A549 (cell line): ENCODE data around the gene TUBD1. TPM values are rescaled to one million over a fixed set of nuclear protein-coding genes. Genes with fewer than 3 reads are reported as not detected.

Source experiments
- CBX2 ChIP-seq: fragments of 200-600 bp; sonication (generic); IDR thresholded peaks from 2 replicates; pipeline ENCODE4 v1.6.1; 2016; ENCODE audit warnings: low read depth, mild to moderate bottlenecking, borderline replicate concordance
- CHD4 ChIP-seq: fragments of 200-600 bp; sonication (generic); IDR thresholded peaks from 2 replicates; pipeline ENCODE4 v1.6.1; 2016; ENCODE audit warnings: antibody characterized with exemption, mild to moderate bottlenecking, borderline replicate concordance
- EHMT2 ChIP-seq: fragments of 200-600 bp; sonication (generic); IDR thresholded peaks from 2 replicates; pipeline ENCODE4 v1.6.1; 2016; ENCODE audit warnings: antibody characterized with exemption, low read depth, mild to moderate bottlenecking, moderate library complexity
- FOSL2 ChIP-seq, 2 experiments: fragments of 450-650 bp in 1 of 2; fragments of >200 bp in 1 of 2; sonication (Bioruptor Twin) in 1 of 2; formaldehyde crosslinking; IDR thresholded peaks; 2 replicates each; pipeline versions ENCODE4 v1.5.0 to v1.6.1; 2016 to 2020; ENCODE audit warnings: mild to moderate bottlenecking in 1 of 2, moderate library complexity in 1 of 2
- HOXB13 ChIP-seq: fragments of 250-450 bp; sonication (Bioruptor Pico); IDR thresholded peaks from 2 replicates; pipeline ENCODE4 v1.5.0; 2020; ENCODE audit warnings: low read depth, mild to moderate bottlenecking, moderate library complexity
- JUN ChIP-seq, 2 experiments: fragments of >200 bp; sonication (Bioruptor Twin); formaldehyde crosslinking; IDR thresholded peaks; 2 replicates in 1 of 2; 3 replicates in 1 of 2; pipeline ENCODE4 v1.6.1; 2016 to 2017
- JUNB ChIP-seq: fragments of >200 bp; sonication (Bioruptor Twin); formaldehyde crosslinking; IDR thresholded peaks from 2 replicates; pipeline ENCODE4 v1.6.1; 2016
- MAZ ChIP-seq: fragments of 150-350 bp; IDR thresholded peaks from 2 replicates; pipeline ENCODE4 v1.6.1; 2014; ENCODE audit warnings: antibody characterized with exemption, low read depth, low read length, borderline replicate concordance
- MYC ChIP-seq: IDR thresholded peaks from 2 replicates; pipeline ENCODE4 v1.6.1; 2012; ENCODE audit warnings: mild to moderate bottlenecking, inconsistent platforms, low read length, improper control_type of control experiment, borderline replicate concordance
- NR3C1 ChIP-seq: fragments of >200 bp; sonication (Bioruptor Twin); formaldehyde crosslinking; IDR thresholded peaks from 3 replicates; pipeline ENCODE4 v1.6.1; 2017
- POLR2A ChIP-seq: IDR thresholded peaks from 2 replicates; pipeline ENCODE4 v1.6.1; 2012; ENCODE audit warnings: mild to moderate bottlenecking, low read length
- RAD21 ChIP-seq, 2 experiments: fragments of >200 bp in 1 of 2; sonication (Bioruptor Twin) in 1 of 2; formaldehyde crosslinking in 1 of 2; IDR thresholded peaks in 1 of 2; conservative IDR thresholded peaks in 1 of 2; 2 replicates in 1 of 2; 3 replicates in 1 of 2; pipeline ENCODE4 v1.6.1; 2012 to 2018; ENCODE audit warnings: inconsistent platforms in 1 of 2
- RARB ChIP-seq: fragments of 250-450 bp; sonication (Bioruptor Pico); IDR thresholded peaks from 2 replicates; pipeline ENCODE4 v1.8.0; 2021; ENCODE audit warnings: mild to moderate bottlenecking, moderate library complexity
- RCOR1 ChIP-seq: fragments of 150-350 bp; IDR thresholded peaks from 2 replicates; pipeline ENCODE4 v1.6.1; 2014; ENCODE audit warnings: antibody characterized with exemption, low read length, low read depth
- RNF2 ChIP-seq: fragments of 200-600 bp; sonication (generic); IDR thresholded peaks from 2 replicates; pipeline ENCODE4 v1.6.1; 2016; ENCODE audit warnings: low read depth, mild to moderate bottlenecking, antibody characterized with exemption, moderate library complexity, borderline replicate concordance
- SMC3 ChIP-seq: fragments of >200 bp; sonication (Bioruptor Twin); formaldehyde crosslinking; IDR thresholded peaks from 3 replicates; pipeline ENCODE4 v1.6.1; 2018; ENCODE audit warnings: inconsistent platforms
- SREBF2 ChIP-seq: fragments of 450-650 bp; IDR thresholded peaks from 2 replicates; pipeline ENCODE4 v1.6.1; 2014; ENCODE audit warnings: mild to moderate bottlenecking, moderate library complexity
- TFCP2L1 ChIP-seq: fragments of 250-450 bp; sonication (Bioruptor Pico); IDR thresholded peaks from 2 replicates; pipeline ENCODE4 v1.5.0; 2021; ENCODE audit warnings: mild to moderate bottlenecking
- TP53 ChIP-seq: fragments of 250-450 bp; sonication (Bioruptor Pico); IDR thresholded peaks from 2 replicates; pipeline ENCODE4 v1.5.0; 2021; ENCODE audit warnings: mild to moderate bottlenecking, moderate library complexity
- ZFP36 ChIP-seq: fragments of 450-650 bp; IDR thresholded peaks from 2 replicates; pipeline ENCODE4 v1.6.1; 2014; ENCODE audit warnings: borderline replicate concordance; ENCODE audit not compliant: partially characterized antibody
- ZNF302 ChIP-seq: fragments of 250-450 bp; sonication (Bioruptor Pico); IDR thresholded peaks from 2 replicates; pipeline ENCODE4 v1.9.0; 2021; ENCODE audit warnings: inconsistent platforms, mild to moderate bottlenecking, moderate library complexity
- ZSCAN20 ChIP-seq: fragments of 250-450 bp; sonication (Bioruptor Pico); IDR thresholded peaks from 2 replicates; pipeline ENCODE4 v1.8.0; 2022; ENCODE audit warnings: mild to moderate bottlenecking, moderate library complexity
- polyA plus RNA-seq, 4 experiments: library from polyadenylated mRNA; depleted of rRNA in 3 of 4; stranded (reverse); fragments of >200 nt; fragmentation: RNase III in 1 of 4; extraction: RNeasy Plus Mini Kit Qiagen cat#74134 plus additional on column Dnase treatment in 1 of 4; gene quantifications; 2 replicates in 3 of 4; 3 replicates in 1 of 4; pipeline ENCODE4 v1.2.3, GENCODE V29; 2011 to 2017
- TF ChIP-seq, protein P1 (sequence below): fragments of >200 bp; sonication (Bioruptor Twin); formaldehyde crosslinking; IDR thresholded peaks from 3 replicates; pipeline ENCODE4 v1.6.1; 2016
- TF ChIP-seq, protein P2 (sequence below): IDR thresholded peaks from 2 replicates; pipeline ENCODE4 v1.6.1; 2012
- TF ChIP-seq, protein P3 (sequence below): fragments of 250-450 bp; sonication (Bioruptor Pico); IDR thresholded peaks from 2 replicates; pipeline ENCODE4 v1.5.0; 2021; ENCODE audit warnings: mild to moderate bottlenecking, moderate library complexity, borderline replicate concordance
- TF ChIP-seq, protein P4 (sequence below): fragments of 200-600 bp; sonication (generic); IDR thresholded peaks from 2 replicates; pipeline ENCODE4 v1.6.1; 2016; ENCODE audit warnings: antibody characterized with exemption, mild to moderate bottlenecking, moderate library complexity
- TF ChIP-seq, protein P5 (sequence below): fragments of 250-450 bp; sonication (Bioruptor Pico); IDR thresholded peaks from 2 replicates; pipeline ENCODE4 v1.5.0; 2020; ENCODE audit warnings: low read depth, mild to moderate bottlenecking, moderate library complexity
- TF ChIP-seq, protein P6 (sequence below): fragments of 450-650 bp; IDR thresholded peaks from 2 replicates; pipeline ENCODE4 v1.6.1; 2014; ENCODE audit warnings: antibody characterized with exemption
- TF ChIP-seq, protein P7 (sequence below): fragments of 150-350 bp; IDR thresholded peaks from 2 replicates; pipeline ENCODE4 v1.6.1; 2014; ENCODE audit warnings: low read depth, mild to moderate bottlenecking, low read length
- TF ChIP-seq, protein P8 (sequence below): IDR thresholded peaks from 2 replicates; pipeline ENCODE4 v1.6.1; 2012; ENCODE audit warnings: low read depth, borderline replicate concordance

TUBD1 gene
- polyA plus RNA-seq, 2 of the 4 experiments (the other 2 are of a cell fraction): 15.9 to 24.4 TPM

DNA sequence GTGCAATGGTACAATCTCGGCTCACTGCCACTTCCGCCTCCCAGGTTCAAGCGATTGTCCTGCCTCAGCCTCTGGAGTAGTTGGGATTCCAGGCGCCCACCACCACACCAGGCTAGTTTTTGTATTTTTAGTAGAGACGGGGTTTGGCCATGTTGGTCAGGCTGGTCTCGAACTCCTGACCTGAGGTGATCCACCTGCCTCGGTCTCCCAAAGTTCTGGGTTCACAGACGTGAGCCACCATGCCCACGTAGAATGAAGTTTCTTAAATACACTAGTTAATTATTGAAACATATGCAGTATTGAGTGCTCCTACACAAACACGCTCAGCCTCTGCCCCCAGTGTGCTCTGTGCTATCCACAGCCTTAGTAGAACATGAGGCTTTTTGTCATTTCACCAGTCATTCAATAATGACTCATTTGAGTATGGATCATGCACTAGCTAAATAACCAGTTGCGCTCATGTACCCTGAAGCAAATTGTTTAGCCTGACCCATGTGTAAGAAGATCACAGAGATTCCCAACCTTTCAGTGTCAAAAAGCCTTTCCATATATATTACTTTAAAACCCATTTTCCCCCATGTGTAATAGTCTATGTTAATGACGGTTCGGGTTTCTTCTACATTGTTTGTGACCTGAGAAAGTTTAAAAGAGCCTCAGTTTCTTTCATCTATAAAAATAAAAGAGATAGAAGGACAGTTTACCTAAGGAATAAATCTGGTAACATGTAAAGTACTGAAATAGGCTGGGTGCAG is 49.7 kb downstream of the TUBD1 start (continued):
- TF ChIP-seq CHD4 (no peak), EHMT2 (no peak), ZNF302 (peak; percentile 90), SREBF2 (no peak), CBX2 (no peak), NR3C1 (no peak), TFCP2L1 (CRISPR knock-in tag) (peak; percentile 100), RAD21 (conservative IDR thresholded peaks at IDR 0.05 in 1 of 2, IDR thresholded peaks at IDR 0.05 in 1 of 2) (peak in 1 of 2 experiments; percentile 15; a peak in 4 of 5 replicates), TP53 (peak; percentile 99), RARB (peak; percentile 99; the same call in 1 of the 2 replicates), SMC3 (peak; percentile 44), POLR2A (peak; percentile 95), FOSL2 (IDR thresholded peaks at IDR 0.05) (peak; percentile 74), FOSL2 (CRISPR knock-in tag; IDR thresholded peaks at IDR 0.05) (peak; percentile 99), RNF2 (no peak), JUNB (peak; percentile 80), HOXB13 (peak; percentile 70; the same call in 1 of the 2 replicates), ZFP36 (no peak), MYC (peak; percentile 9; the same call in 1 of the 2 replicates), MAZ (peak; percentile 88; the same call in 1 of the 2 replicates), JUN (IDR thresholded peaks at IDR 0.05) (peak; percentile 96 to 100; a peak in 4 of 5 replicates), RCOR1 (no peak), ZSCAN20 (no peak)
- TF ChIP-seq, protein P1, sequence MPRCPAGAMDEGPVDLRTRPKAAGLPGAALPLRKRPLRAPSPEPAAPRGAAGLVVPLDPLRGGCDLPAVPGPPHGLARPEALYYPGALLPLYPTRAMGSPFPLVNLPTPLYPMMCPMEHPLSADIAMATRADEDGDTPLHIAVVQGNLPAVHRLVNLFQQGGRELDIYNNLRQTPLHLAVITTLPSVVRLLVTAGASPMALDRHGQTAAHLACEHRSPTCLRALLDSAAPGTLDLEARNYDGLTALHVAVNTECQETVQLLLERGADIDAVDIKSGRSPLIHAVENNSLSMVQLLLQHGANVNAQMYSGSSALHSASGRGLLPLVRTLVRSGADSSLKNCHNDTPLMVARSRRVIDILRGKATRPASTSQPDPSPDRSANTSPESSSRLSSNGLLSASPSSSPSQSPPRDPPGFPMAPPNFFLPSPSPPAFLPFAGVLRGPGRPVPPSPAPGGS: peak; percentile 94
- TF ChIP-seq, protein P2, sequence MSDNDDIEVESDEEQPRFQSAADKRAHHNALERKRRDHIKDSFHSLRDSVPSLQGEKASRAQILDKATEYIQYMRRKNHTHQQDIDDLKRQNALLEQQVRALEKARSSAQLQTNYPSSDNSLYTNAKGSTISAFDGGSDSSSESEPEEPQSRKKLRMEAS: peak; percentile 77
- TF ChIP-seq, protein P3, sequence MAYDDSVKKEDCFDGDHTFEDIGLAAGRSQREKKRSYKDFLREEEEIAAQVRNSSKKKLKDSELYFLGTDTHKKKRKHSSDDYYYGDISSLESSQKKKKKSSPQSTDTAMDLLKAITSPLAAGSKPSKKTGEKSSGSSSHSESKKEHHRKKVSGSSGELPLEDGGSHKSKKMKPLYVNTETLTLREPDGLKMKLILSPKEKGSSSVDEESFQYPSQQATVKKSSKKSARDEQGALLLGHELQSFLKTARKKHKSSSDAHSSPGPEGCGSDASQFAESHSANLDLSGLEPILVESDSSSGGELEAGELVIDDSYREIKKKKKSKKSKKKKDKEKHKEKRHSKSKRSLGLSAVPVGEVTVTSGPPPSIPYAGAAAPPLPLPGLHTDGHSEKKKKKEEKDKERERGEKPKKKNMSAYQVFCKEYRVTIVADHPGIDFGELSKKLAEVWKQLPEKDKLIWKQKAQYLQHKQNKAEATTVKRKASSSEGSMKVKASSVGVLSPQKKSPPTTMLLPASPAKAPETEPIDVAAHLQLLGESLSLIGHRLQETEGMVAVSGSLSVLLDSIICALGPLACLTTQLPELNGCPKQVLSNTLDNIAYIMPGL (CRISPR knock-in tag): no peak; the same call in 1 of the 2 replicates
- TF ChIP-seq, protein P4, sequence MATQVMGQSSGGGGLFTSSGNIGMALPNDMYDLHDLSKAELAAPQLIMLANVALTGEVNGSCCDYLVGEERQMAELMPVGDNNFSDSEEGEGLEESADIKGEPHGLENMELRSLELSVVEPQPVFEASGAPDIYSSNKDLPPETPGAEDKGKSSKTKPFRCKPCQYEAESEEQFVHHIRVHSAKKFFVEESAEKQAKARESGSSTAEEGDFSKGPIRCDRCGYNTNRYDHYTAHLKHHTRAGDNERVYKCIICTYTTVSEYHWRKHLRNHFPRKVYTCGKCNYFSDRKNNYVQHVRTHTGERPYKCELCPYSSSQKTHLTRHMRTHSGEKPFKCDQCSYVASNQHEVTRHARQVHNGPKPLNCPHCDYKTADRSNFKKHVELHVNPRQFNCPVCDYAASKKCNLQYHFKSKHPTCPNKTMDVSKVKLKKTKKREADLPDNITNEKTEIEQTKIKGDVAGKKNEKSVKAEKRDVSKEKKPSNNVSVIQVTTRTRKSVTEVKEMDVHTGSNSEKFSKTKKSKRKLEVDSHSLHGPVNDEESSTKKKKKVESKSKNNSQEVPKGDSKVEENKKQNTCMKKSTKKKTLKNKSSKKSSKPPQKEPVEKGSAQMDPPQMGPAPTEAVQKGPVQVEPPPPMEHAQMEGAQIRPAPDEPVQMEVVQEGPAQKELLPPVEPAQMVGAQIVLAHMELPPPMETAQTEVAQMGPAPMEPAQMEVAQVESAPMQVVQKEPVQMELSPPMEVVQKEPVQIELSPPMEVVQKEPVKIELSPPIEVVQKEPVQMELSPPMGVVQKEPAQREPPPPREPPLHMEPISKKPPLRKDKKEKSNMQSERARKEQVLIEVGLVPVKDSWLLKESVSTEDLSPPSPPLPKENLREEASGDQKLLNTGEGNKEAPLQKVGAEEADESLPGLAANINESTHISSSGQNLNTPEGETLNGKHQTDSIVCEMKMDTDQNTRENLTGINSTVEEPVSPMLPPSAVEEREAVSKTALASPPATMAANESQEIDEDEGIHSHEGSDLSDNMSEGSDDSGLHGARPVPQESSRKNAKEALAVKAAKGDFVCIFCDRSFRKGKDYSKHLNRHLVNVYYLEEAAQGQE: peak; percentile 53
- TF ChIP-seq, protein P5, sequence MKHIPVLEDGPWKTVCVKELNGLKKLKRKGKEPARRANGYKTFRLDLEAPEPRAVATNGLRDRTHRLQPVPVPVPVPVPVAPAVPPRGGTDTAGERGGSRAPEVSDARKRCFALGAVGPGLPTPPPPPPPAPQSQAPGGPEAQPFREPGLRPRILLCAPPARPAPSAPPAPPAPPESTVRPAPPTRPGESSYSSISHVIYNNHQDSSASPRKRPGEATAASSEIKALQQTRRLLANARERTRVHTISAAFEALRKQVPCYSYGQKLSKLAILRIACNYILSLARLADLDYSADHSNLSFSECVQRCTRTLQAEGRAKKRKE (CRISPR knock-in tag): peak; percentile 91
- TF ChIP-seq, protein P6, sequence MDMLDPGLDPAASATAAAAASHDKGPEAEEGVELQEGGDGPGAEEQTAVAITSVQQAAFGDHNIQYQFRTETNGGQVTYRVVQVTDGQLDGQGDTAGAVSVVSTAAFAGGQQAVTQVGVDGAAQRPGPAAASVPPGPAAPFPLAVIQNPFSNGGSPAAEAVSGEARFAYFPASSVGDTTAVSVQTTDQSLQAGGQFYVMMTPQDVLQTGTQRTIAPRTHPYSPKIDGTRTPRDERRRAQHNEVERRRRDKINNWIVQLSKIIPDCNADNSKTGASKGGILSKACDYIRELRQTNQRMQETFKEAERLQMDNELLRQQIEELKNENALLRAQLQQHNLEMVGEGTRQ: peak; percentile 12; the same call in 1 of the 2 replicates
- TF ChIP-seq, protein P7, sequence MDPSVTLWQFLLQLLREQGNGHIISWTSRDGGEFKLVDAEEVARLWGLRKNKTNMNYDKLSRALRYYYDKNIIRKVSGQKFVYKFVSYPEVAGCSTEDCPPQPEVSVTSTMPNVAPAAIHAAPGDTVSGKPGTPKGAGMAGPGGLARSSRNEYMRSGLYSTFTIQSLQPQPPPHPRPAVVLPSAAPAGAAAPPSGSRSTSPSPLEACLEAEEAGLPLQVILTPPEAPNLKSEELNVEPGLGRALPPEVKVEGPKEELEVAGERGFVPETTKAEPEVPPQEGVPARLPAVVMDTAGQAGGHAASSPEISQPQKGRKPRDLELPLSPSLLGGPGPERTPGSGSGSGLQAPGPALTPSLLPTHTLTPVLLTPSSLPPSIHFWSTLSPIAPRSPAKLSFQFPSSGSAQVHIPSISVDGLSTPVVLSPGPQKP: no peak
- TF ChIP-seq, protein P8, sequence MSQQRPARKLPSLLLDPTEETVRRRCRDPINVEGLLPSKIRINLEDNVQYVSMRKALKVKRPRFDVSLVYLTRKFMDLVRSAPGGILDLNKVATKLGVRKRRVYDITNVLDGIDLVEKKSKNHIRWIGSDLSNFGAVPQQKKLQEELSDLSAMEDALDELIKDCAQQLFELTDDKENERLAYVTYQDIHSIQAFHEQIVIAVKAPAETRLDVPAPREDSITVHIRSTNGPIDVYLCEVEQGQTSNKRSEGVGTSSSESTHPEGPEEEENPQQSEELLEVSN: peak; percentile 55; the same call in 1 of the 2 replicates
